ENCODE results near the gene FAM120B.

Gene FAM120B

GRCh38 chr6:170357812-170358211, 51.3 kb downstream of the FAM120B start:
- WGBS (ENCODE audit: insufficient coverage): no CpG with 5 or more reads among the region's 5 CpGs
- H3K4me1 ChIP-seq (ENCODE audit: control extremely low read depth in 1 of 4, control insufficient read depth in 4 of 4, insufficient read depth in 4 of 4, low read length in 3 of 4): no peaks in the 10 kb centered on the region
- H3K36me3 ChIP-seq (ENCODE audit: control insufficient read depth in 4 of 4, insufficient read depth in 4 of 4, low read length in 3 of 4): peaks cover 7 to 53% (median 35%) of the 10 kb centered on the region in 4 experiments
- ChIA-PET POLR2A (no interaction called here), CTCF (interaction anchor here (1.4 kb wide), 1 partner anchor 14 kb away, joined by 5 read pairs; no protein-coding TSS in a partner anchor)
- no peak overlapping the region for H3K4me3 ChIP-seq (ENCODE audit: control insufficient read depth in 1 of 7, extremely low read depth in 1 of 7, insufficient read depth in 4 of 7, low read depth in 2 of 7, low read length in 6 of 7)
- no peak for DNase-seq
- H3K27me3 ChIP-seq (replicated peaks in 2 of 5; ENCODE audit: control insufficient read depth in 4 of 5, insufficient read depth in 5 of 5, low read length in 4 of 5): no peaks in the 10 kb centered on the region
- H3K27ac ChIP-seq (ENCODE audit: insufficient read depth in 1 of 2, low read depth in 1 of 2, low read length in 2 of 2, poor library complexity in 1 of 2, severe bottlenecking in 2 of 2): no peak overlapping the region
- H3K9me3 ChIP-seq (ENCODE audit: control extremely low read depth in 1 of 5, control insufficient read depth in 4 of 5, insufficient read depth in 2 of 5, low read depth in 1 of 5, low read length in 4 of 5): peaks cover 0 to 2% (median 0%) of the 10 kb centered on the region in 5 experiments

GRCh38 chr6:170358496-170358895, 51.9 kb downstream of the FAM120B start:
- Histone ChIP-seq H3K4me1 (ENCODE audit: control extremely low read depth in 1 of 4, control insufficient read depth in 4 of 4, insufficient read depth in 4 of 4, low read length in 3 of 4) (no peaks in the 10 kb centered on the region), H3K9me3 (ENCODE audit: control extremely low read depth in 1 of 5, control insufficient read depth in 4 of 5, insufficient read depth in 2 of 5, low read depth in 1 of 5, low read length in 4 of 5) (no peaks in the 10 kb centered on the region), H3K4me3 (ENCODE audit: control insufficient read depth in 1 of 7, extremely low read depth in 1 of 7, insufficient read depth in 4 of 7, low read depth in 2 of 7, low read length in 6 of 7) (no peak overlapping the region), H3K36me3 (ENCODE audit: control insufficient read depth in 4 of 4, insufficient read depth in 4 of 4, low read length in 3 of 4) (peaks cover 7 to 59% (median 40%) of the 10 kb centered on the region in 4 experiments), H3K27me3 (replicated peaks in 2 of 5; ENCODE audit: control insufficient read depth in 4 of 5, insufficient read depth in 5 of 5, low read length in 4 of 5) (no peaks in the 10 kb centered on the region), H3K27ac (ENCODE audit: insufficient read depth in 1 of 2, low read depth in 1 of 2, low read length in 2 of 2, poor library complexity in 1 of 2, severe bottlenecking in 2 of 2) (no peak overlapping the region)
- ChIA-PET CTCF (interaction anchor here (0.7 to 1.4 kb wide), 2 partner anchors 13 to 63 kb away, joined by 3 to 5 read pairs; no protein-coding TSS in a partner anchor), POLR2A (interaction anchor here (0.6 kb wide), 2 partner anchors 204 to 589 kb away, joined by 3 to 5 read pairs; no protein-coding TSS in a partner anchor)
- DNase-seq: no peak
- 94% methylated on average over 5 of the region's 6 CpGs for WGBS (ENCODE audit: insufficient coverage)

- Histone ChIP-seq H3K4me1 (ENCODE audit: control extremely low read depth in 1 of 4, control insufficient read depth in 4 of 4, insufficient read depth in 4 of 4, low read length in 3 of 4) (no peaks in the 10 kb centered on the region), H3K36me3 (ENCODE audit: control insufficient read depth in 4 of 4, insufficient read depth in 4 of 4, low read length in 3 of 4) (peaks cover 12 to 71% (median 47%) of the 10 kb centered on the region in 4 experiments), H3K4me3 (ENCODE audit: control insufficient read depth in 1 of 7, extremely low read depth in 1 of 7, insufficient read depth in 4 of 7, low read depth in 2 of 7, low read length in 6 of 7) (no peak overlapping the region), H3K27ac (ENCODE audit: insufficient read depth in 1 of 2, low read depth in 1 of 2, low read length in 2 of 2, poor library complexity in 1 of 2, severe bottlenecking in 2 of 2) (no peak overlapping the region), H3K27me3 (replicated peaks in 2 of 5; ENCODE audit: control insufficient read depth in 4 of 5, insufficient read depth in 5 of 5, low read length in 4 of 5) (no peaks in the 10 kb centered on the region), H3K9me3 (ENCODE audit: control extremely low read depth in 1 of 5, control insufficient read depth in 4 of 5, insufficient read depth in 2 of 5, low read depth in 1 of 5, low read length in 4 of 5) (no peaks in the 10 kb centered on the region)
- whole genome bisulfite sequencing (ENCODE audit: insufficient coverage): 87% methylated on average over 4 of the region's 5 CpGs
- DNase-seq: no peak
- ChIA-PET CTCF (no interaction called here), POLR2A (no interaction called here)
Measured at GRCh38 chr6:170360476-170360875, 53.9 kb downstream of the FAM120B start.

GRCh38 chr6:170361335-170361734, 54.8 kb downstream of the FAM120B start:
- no peak overlapping the region for H3K4me3 ChIP-seq (ENCODE audit: control insufficient read depth in 1 of 7, extremely low read depth in 1 of 7, insufficient read depth in 4 of 7, low read depth in 2 of 7, low read length in 6 of 7)
- no peaks in the 10 kb centered on the region for H3K9me3 ChIP-seq (ENCODE audit: control extremely low read depth in 1 of 5, control insufficient read depth in 4 of 5, insufficient read depth in 2 of 5, low read depth in 1 of 5, low read length in 4 of 5)
- POLR2A ChIA-PET: no interaction called here
- H3K27me3 ChIP-seq (replicated peaks in 2 of 5; ENCODE audit: control insufficient read depth in 4 of 5, insufficient read depth in 5 of 5, low read length in 4 of 5): no peaks in the 10 kb centered on the region
- DNase-seq: no peak
- H3K4me1 ChIP-seq (ENCODE audit: control extremely low read depth in 1 of 4, control insufficient read depth in 4 of 4, insufficient read depth in 4 of 4, low read length in 3 of 4): no peaks in the 10 kb centered on the region
- H3K36me3 ChIP-seq (ENCODE audit: control insufficient read depth in 4 of 4, insufficient read depth in 4 of 4, low read length in 3 of 4): peaks cover 12 to 72% (median 49%) of the 10 kb centered on the region in 4 experiments
- H3K27ac ChIP-seq (ENCODE audit: insufficient read depth in 1 of 2, low read depth in 1 of 2, low read length in 2 of 2, poor library complexity in 1 of 2, severe bottlenecking in 2 of 2): no peak overlapping the region
- CTCF ChIA-PET: no interaction called here
- WGBS (ENCODE audit: insufficient coverage): 100% methylated on average over 2 of the region's 3 CpGs

- H3K27ac ChIP-seq (ENCODE audit: insufficient read depth in 1 of 2, low read depth in 1 of 2, low read length in 2 of 2, poor library complexity in 1 of 2, severe bottlenecking in 2 of 2): no peak overlapping the region
- WGBS (ENCODE audit: insufficient coverage): 100% methylated on average over 1 of the region's 1 CpG
- H3K27me3 ChIP-seq (replicated peaks in 2 of 5; ENCODE audit: control insufficient read depth in 4 of 5, insufficient read depth in 5 of 5, low read length in 4 of 5): no peaks in the 10 kb centered on the region
- no peaks in the 10 kb centered on the region for H3K4me1 ChIP-seq (ENCODE audit: control extremely low read depth in 1 of 4, control insufficient read depth in 4 of 4, insufficient read depth in 4 of 4, low read length in 3 of 4)
- H3K36me3 ChIP-seq (ENCODE audit: control insufficient read depth in 4 of 4, insufficient read depth in 4 of 4, low read length in 3 of 4): peaks cover 12 to 72% (median 47%) of the 10 kb centered on the region in 4 experiments
- ChIA-PET CTCF (no interaction called here), POLR2A (no interaction called here)
- no peak overlapping the region for H3K4me3 ChIP-seq (ENCODE audit: control insufficient read depth in 1 of 7, extremely low read depth in 1 of 7, insufficient read depth in 4 of 7, low read depth in 2 of 7, low read length in 6 of 7)
- no peak for DNase-seq
- H3K9me3 ChIP-seq (ENCODE audit: control extremely low read depth in 1 of 5, control insufficient read depth in 4 of 5, insufficient read depth in 2 of 5, low read depth in 1 of 5, low read length in 4 of 5): no peaks in the 10 kb centered on the region
Measured at GRCh38 chr6:170362121-170362520, 55.6 kb downstream of the FAM120B start.

- POLR2A ChIA-PET: no interaction called here
- Histone ChIP-seq H3K9me3 (ENCODE audit: control extremely low read depth in 1 of 5, control insufficient read depth in 4 of 5, insufficient read depth in 2 of 5, low read depth in 1 of 5, low read length in 4 of 5) (no peaks in the 10 kb centered on the region), H3K36me3 (ENCODE audit: control insufficient read depth in 4 of 4, insufficient read depth in 4 of 4, low read length in 3 of 4) (peaks cover 9 to 70% (median 43%) of the 10 kb centered on the region in 4 experiments), H3K27me3 (replicated peaks in 2 of 5; ENCODE audit: control insufficient read depth in 4 of 5, insufficient read depth in 5 of 5, low read length in 4 of 5) (no peaks in the 10 kb centered on the region), H3K27ac (ENCODE audit: insufficient read depth in 1 of 2, low read depth in 1 of 2, low read length in 2 of 2, poor library complexity in 1 of 2, severe bottlenecking in 2 of 2) (no peak overlapping the region), H3K4me3 (ENCODE audit: control insufficient read depth in 1 of 7, extremely low read depth in 1 of 7, insufficient read depth in 4 of 7, low read depth in 2 of 7, low read length in 6 of 7) (no peak overlapping the region), H3K4me1 (ENCODE audit: control extremely low read depth in 1 of 4, control insufficient read depth in 4 of 4, insufficient read depth in 4 of 4, low read length in 3 of 4) (no peaks in the 10 kb centered on the region)
- 100% methylated on average over 3 of the region's 5 CpGs for WGBS (ENCODE audit: insufficient coverage)
- CTCF ChIA-PET: no interaction called here
- DNase-seq: no peak
Measured at GRCh38 chr6:170363255-170363654, 56.7 kb downstream of the FAM120B start.

- no peaks in the 10 kb centered on the region for H3K27me3 ChIP-seq (replicated peaks in 2 of 5; ENCODE audit: control insufficient read depth in 4 of 5, insufficient read depth in 5 of 5, low read length in 4 of 5)
- H3K9me3 ChIP-seq (ENCODE audit: control extremely low read depth in 1 of 5, control insufficient read depth in 4 of 5, insufficient read depth in 2 of 5, low read depth in 1 of 5, low read length in 4 of 5): no peaks in the 10 kb centered on the region
- CTCF ChIA-PET: no interaction called here
- no peak overlapping the region for H3K27ac ChIP-seq (ENCODE audit: insufficient read depth in 1 of 2, low read depth in 1 of 2, low read length in 2 of 2, poor library complexity in 1 of 2, severe bottlenecking in 2 of 2)
- no peak overlapping the region for H3K4me3 ChIP-seq (ENCODE audit: control insufficient read depth in 1 of 7, extremely low read depth in 1 of 7, insufficient read depth in 4 of 7, low read depth in 2 of 7, low read length in 6 of 7)
- WGBS (ENCODE audit: insufficient coverage): 98% methylated on average over 4 of the region's 4 CpGs
- POLR2A ChIA-PET: no interaction called here
- no peak for DNase-seq
- no peaks in the 10 kb centered on the region for H3K4me1 ChIP-seq (ENCODE audit: control extremely low read depth in 1 of 4, control insufficient read depth in 4 of 4, insufficient read depth in 4 of 4, low read length in 3 of 4)
- peaks cover 7 to 62% (median 38%) of the 10 kb centered on the region in 4 experiments for H3K36me3 ChIP-seq (ENCODE audit: control insufficient read depth in 4 of 4, insufficient read depth in 4 of 4, low read length in 3 of 4)
Measured at GRCh38 chr6:170365121-170365520, 58.6 kb downstream of the FAM120B start.

Measured in common myeloid progenitor, CD34-positive (primary cell).